ENCODE data around the gene SEL1L2. TPM values are rescaled to one million over a fixed set of nuclear protein-coding genes. Genes with fewer than 3 reads are reported as not detected.

Gene SEL1L2
- total and polyA plus RNA-seq, 9 of the 15 experiments (the other 6 are each of a cell fraction or from before 2014, with no cell fraction given): not detected

DNA sequence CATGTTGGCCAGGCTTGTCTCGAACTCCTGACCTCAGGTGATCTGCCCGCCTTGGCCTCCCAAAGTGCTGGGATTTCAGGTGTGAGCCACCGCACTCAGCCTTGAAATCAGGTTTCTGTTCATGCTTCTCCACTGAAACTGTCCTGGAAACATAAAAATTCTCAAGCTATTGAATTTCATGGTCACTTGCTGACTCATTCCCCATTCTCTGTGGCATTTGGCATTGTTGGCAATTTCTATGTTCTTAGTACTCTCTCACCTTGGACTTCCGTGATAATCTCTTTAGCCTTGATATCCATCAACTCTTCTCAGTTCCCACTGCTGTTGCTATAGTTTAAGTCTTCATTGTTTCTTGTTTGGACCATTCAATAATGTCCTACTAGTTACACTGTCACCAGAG, 6.2 kb downstream of the SEL1L2 start (continued):
- TF ChIP-seq, protein P1, sequence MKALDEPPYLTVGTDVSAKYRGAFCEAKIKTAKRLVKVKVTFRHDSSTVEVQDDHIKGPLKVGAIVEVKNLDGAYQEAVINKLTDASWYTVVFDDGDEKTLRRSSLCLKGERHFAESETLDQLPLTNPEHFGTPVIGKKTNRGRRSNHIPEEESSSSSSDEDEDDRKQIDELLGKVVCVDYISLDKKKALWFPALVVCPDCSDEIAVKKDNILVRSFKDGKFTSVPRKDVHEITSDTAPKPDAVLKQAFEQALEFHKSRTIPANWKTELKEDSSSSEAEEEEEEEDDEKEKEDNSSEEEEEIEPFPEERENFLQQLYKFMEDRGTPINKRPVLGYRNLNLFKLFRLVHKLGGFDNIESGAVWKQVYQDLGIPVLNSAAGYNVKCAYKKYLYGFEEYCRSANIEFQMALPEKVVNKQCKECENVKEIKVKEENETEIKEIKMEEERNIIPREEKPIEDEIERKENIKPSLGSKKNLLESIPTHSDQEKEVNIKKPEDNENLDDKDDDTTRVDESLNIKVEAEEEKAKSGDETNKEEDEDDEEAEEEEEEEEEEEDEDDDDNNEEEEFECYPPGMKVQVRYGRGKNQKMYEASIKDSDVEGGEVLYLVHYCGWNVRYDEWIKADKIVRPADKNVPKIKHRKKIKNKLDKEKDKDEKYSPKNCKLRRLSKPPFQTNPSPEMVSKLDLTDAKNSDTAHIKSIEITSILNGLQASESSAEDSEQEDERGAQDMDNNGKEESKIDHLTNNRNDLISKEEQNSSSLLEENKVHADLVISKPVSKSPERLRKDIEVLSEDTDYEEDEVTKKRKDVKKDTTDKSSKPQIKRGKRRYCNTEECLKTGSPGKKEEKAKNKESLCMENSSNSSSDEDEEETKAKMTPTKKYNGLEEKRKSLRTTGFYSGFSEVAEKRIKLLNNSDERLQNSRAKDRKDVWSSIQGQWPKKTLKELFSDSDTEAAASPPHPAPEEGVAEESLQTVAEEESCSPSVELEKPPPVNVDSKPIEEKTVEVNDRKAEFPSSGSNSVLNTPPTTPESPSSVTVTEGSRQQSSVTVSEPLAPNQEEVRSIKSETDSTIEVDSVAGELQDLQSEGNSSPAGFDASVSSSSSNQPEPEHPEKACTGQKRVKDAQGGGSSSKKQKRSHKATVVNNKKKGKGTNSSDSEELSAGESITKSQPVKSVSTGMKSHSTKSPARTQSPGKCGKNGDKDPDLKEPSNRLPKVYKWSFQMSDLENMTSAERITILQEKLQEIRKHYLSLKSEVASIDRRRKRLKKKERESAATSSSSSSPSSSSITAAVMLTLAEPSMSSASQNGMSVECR (CRISPR knock-in tag; IDR thresholded peaks at IDR 0.05): no peak
- TF ChIP-seq CXXC5 (CRISPR knock-in tag; IDR thresholded peaks at IDR 0.05): no peak
- TF ChIP-seq, protein P2, sequence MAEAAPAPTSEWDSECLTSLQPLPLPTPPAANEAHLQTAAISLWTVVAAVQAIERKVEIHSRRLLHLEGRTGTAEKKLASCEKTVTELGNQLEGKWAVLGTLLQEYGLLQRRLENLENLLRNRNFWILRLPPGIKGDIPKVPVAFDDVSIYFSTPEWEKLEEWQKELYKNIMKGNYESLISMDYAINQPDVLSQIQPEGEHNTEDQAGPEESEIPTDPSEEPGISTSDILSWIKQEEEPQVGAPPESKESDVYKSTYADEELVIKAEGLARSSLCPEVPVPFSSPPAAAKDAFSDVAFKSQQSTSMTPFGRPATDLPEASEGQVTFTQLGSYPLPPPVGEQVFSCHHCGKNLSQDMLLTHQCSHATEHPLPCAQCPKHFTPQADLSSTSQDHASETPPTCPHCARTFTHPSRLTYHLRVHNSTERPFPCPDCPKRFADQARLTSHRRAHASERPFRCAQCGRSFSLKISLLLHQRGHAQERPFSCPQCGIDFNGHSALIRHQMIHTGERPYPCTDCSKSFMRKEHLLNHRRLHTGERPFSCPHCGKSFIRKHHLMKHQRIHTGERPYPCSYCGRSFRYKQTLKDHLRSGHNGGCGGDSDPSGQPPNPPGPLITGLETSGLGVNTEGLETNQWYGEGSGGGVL (CRISPR knock-in tag; IDR thresholded peaks at IDR 0.05): no peak
- no peak for TF ChIP-seq ZSCAN32 (CRISPR knock-in tag; IDR thresholded peaks at IDR 0.05)

DNA sequence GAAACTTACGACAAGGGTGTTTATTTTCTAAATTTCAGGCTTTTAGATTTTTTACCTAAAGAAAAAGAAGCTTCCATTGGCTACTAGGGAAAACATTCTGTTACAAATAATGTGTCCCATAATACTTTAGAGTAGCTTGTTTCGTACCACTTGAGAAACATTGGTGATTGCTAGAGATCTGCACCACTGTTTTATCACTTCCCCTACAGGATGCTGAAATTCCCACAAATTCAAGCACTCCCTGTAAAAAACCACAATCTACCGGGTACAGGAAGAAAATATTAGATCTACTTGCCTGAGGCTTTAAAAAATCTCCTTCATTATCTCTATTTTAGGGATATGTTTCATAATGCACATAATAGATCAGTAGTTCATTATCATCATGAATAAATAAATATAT, 29.9 kb downstream of the SEL1L2 start:
- H3K9me3 ChIP-seq (replicated peaks; ENCODE audit: control insufficient read depth, insufficient read depth, low read depth, low read length): no peaks in the 10 kb centered on the region
- 0% methylated on average over 3 of the region's 3 CpGs for WGBS (ENCODE audit: insufficient coverage, low coverage, missing lambda C conversion rate)
- no peak for ATAC-seq
- no peaks in the 10 kb centered on the region for H3K4me1 ChIP-seq (replicated peaks in 1 of 2; ENCODE audit: control insufficient read depth in 2 of 2, insufficient read depth in 2 of 2, low read length in 2 of 2)
- CTCF ChIA-PET (ENCODE audit: low intra/inter-chr PET ratio): no interaction called here
- H3K4me2 ChIP-seq (ENCODE audit: insufficient read depth, low read length): no peak overlapping the region
- H3K27ac ChIP-seq (ENCODE audit: extremely low read depth, low read depth, low read length): no peak overlapping the region
- in situ Hi-C loops (cut with MboI): no loop called here
- no peak overlapping the region for H3K4me3 ChIP-seq
- H3K79me2 ChIP-seq (ENCODE audit: control insufficient read depth, insufficient read depth, low read length): no peaks in the 10 kb centered on the region
- no peak overlapping the region for H2AFZ ChIP-seq (ENCODE audit: low read depth, low read length)
- no TSS peak for BruUV-seq (replicated peaks)
- no peak for DNase-seq (ENCODE audit: extremely low read depth in 1 of 4, low spot score in 3 of 4)
- no peaks in the 10 kb centered on the region for H3K36me3 ChIP-seq (ENCODE audit: control insufficient read depth, insufficient read depth, low read length)
- intact Hi-C loops (cut with micrococcal nuclease): no loop called here
- no peak for FAIRE-seq
- no peaks in the 10 kb centered on the region for H4K20me1 ChIP-seq (replicated peaks; ENCODE audit: control insufficient read depth, insufficient read depth, low read length)
- POLR2A ChIA-PET: no interaction called here
- H3K9ac ChIP-seq (ENCODE audit: insufficient read depth in 1 of 2, low read depth in 2 of 2, low read length in 2 of 2): no peak overlapping the region
- H3K27me3 ChIP-seq (ENCODE audit: control insufficient read depth in 2 of 2, insufficient read depth in 2 of 2, low read length in 2 of 2): no peaks in the 10 kb centered on the region
- no peaks in the 10 kb centered on the region for H3K9me1 ChIP-seq (ENCODE audit: control insufficient read depth, insufficient read depth, low read length)
- TF ChIP-seq GABPA (tag; conservative IDR thresholded peaks at IDR 0.05; ENCODE audit: low read depth) (no peak), ZNF175 (CRISPR knock-in tag; IDR thresholded peaks at IDR 0.05; ENCODE audit: low read depth) (no peak), SAP30 (IDR thresholded peaks at IDR 0.05; ENCODE audit: borderline replicate concordance, insufficient read depth, low read depth, low read length, poor library complexity, severe bottlenecking) (no peak), GATAD2A (IDR thresholded peaks at IDR 0.05) (no peak)
- TF ChIP-seq, protein P3, sequence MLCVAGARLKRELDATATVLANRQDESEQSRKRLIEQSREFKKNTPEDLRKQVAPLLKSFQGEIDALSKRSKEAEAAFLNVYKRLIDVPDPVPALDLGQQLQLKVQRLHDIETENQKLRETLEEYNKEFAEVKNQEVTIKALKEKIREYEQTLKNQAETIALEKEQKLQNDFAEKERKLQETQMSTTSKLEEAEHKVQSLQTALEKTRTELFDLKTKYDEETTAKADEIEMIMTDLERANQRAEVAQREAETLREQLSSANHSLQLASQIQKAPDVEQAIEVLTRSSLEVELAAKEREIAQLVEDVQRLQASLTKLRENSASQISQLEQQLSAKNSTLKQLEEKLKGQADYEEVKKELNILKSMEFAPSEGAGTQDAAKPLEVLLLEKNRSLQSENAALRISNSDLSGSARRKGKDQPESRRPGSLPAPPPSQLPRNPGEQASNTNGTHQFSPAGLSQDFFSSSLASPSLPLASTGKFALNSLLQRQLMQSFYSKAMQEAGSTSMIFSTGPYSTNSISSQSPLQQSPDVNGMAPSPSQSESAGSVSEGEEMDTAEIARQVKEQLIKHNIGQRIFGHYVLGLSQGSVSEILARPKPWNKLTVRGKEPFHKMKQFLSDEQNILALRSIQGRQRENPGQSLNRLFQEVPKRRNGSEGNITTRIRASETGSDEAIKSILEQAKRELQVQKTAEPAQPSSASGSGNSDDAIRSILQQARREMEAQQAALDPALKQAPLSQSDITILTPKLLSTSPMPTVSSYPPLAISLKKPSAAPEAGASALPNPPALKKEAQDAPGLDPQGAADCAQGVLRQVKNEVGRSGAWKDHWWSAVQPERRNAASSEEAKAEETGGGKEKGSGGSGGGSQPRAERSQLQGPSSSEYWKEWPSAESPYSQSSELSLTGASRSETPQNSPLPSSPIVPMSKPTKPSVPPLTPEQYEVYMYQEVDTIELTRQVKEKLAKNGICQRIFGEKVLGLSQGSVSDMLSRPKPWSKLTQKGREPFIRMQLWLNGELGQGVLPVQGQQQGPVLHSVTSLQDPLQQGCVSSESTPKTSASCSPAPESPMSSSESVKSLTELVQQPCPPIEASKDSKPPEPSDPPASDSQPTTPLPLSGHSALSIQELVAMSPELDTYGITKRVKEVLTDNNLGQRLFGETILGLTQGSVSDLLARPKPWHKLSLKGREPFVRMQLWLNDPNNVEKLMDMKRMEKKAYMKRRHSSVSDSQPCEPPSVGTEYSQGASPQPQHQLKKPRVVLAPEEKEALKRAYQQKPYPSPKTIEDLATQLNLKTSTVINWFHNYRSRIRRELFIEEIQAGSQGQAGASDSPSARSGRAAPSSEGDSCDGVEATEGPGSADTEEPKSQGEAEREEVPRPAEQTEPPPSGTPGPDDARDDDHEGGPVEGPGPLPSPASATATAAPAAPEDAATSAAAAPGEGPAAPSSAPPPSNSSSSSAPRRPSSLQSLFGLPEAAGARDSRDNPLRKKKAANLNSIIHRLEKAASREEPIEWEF (CRISPR knock-in tag; IDR thresholded peaks at IDR 0.05): no peak

Measured in K562 (cell line).